ENCODE data around the gene RNASEH1.

Gene RNASEH1

DNA sequence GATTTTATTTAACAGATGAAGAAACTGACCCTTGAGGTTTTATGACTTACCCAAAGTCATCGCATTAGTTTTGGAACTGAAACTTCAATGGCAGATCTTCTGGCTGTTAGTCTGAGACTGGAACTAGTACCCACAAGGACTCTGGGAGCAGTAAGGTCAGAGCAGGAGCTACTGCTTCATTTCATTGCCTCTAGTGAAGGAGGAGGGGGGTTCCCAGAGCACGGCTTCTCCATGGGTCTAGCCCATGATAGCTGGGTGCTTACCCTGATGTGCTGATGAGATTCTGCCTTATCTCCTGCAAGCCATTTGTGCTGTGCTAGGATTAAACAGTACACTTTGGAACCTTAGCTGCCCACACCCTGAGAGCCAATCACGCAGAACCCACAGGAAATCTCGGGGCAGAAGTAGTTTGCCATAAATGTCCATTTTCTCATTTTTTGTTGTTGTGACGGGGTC, 5.4 kb upstream of the RNASEH1 start:
- TF ChIP-seq, protein P1, sequence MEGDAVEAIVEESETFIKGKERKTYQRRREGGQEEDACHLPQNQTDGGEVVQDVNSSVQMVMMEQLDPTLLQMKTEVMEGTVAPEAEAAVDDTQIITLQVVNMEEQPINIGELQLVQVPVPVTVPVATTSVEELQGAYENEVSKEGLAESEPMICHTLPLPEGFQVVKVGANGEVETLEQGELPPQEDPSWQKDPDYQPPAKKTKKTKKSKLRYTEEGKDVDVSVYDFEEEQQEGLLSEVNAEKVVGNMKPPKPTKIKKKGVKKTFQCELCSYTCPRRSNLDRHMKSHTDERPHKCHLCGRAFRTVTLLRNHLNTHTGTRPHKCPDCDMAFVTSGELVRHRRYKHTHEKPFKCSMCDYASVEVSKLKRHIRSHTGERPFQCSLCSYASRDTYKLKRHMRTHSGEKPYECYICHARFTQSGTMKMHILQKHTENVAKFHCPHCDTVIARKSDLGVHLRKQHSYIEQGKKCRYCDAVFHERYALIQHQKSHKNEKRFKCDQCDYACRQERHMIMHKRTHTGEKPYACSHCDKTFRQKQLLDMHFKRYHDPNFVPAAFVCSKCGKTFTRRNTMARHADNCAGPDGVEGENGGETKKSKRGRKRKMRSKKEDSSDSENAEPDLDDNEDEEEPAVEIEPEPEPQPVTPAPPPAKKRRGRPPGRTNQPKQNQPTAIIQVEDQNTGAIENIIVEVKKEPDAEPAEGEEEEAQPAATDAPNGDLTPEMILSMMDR (conservative IDR thresholded peaks at IDR 0.05; ENCODE audit: low read depth) = no peak

DNA sequence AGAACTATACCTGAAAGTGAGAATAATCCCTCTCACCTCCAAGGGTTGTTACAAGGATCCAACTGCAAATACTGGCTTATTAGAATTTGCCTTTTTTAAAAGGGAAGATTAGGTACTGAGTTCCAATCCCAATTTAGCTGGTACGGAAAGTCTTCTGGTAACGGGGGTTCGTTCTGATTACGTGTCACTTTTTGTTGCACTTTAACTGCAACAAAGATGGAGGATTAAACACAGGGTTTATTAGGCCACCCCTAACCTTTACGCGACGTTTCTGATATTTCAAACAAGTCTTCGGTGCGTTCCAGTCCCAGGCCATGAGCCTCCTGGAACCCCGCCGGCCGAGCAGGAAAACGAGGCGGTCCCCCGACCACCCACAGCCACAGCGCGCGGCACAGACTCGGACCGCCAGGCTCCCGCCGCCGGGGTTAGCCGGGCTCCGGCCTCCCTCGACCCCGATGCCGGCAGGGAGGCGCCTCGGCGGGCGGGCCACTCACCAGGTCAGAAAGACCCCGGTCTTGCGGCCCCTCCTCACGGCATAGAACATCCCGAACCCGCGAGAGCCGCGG, 411 bp downstream of the RNASEH1 start:
- peak overlapping the region; percentile 90 for H3K27ac ChIP-seq
- POLR2A ChIA-PET (ENCODE audit: low non-redundant PET) = interaction anchor here (0.6 kb wide), 1 partner anchor 17 kb away, joined by 4 read pairs; the partner anchor contains the start of gene RPS7
- TF ChIP-seq, protein P1 (conservative IDR thresholded peaks at IDR 0.05; ENCODE audit: low read depth) = no peak
- CTCF ChIA-PET = interaction anchor here (0.6 to 1.0 kb wide), 3 partner anchors 27 to 104 kb away, joined by 3 read pairs; no protein-coding TSS in a partner anchor
- peak; percentile 17 for DNase-seq (ENCODE audit: low spot score)

More for the DNA sequence above, 5.4 kb upstream of the RNASEH1 start:
- ChIA-PET CTCF (no interaction called here), POLR2A (ENCODE audit: low non-redundant PET) (no interaction called here)
- H3K27ac ChIP-seq = no peak overlapping the region
- no peak for DNase-seq (ENCODE audit: low spot score)

DNA sequence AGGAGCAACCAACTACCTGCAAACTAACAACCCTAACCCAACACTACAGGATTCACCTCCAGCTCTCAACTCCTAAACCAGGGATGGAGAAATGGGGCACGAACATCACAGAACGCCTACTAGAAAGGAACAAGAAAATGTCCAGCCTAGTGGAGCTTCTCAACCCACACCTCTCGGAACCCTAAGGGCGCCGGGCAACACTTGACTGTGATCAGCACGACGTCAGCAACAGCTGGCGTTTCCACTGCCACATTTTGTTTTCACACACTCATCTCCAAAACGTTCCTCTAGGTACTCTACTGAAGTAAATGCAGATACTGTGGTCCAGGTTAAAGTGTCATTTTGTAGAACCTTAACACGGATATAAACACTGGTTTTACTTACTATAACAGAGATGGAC, 4.2 kb downstream of the RNASEH1 start:
- TF ChIP-seq, protein P1 (conservative IDR thresholded peaks at IDR 0.05; ENCODE audit: low read depth) = no peak
- ChIA-PET POLR2A (ENCODE audit: low non-redundant PET) (interaction anchor here (0.6 kb wide), 1 partner anchor 135 kb away, joined by 8 read pairs; no protein-coding TSS in a partner anchor), CTCF (no interaction called here)
- DNase-seq (ENCODE audit: low spot score) = no peak
- no peak overlapping the region for H3K27ac ChIP-seq

- ChIA-PET CTCF (no interaction called here), POLR2A (ENCODE audit: low non-redundant PET) (no interaction called here)
- DNase-seq (ENCODE audit: low spot score) = no peak
- H3K27ac ChIP-seq = no peak overlapping the region
- TF ChIP-seq, protein P1 (conservative IDR thresholded peaks at IDR 0.05; ENCODE audit: low read depth) = no peak
These were observed 10.2 kb downstream of the RNASEH1 start for GRCh38 chr2:3547915-3548314.

DNA sequence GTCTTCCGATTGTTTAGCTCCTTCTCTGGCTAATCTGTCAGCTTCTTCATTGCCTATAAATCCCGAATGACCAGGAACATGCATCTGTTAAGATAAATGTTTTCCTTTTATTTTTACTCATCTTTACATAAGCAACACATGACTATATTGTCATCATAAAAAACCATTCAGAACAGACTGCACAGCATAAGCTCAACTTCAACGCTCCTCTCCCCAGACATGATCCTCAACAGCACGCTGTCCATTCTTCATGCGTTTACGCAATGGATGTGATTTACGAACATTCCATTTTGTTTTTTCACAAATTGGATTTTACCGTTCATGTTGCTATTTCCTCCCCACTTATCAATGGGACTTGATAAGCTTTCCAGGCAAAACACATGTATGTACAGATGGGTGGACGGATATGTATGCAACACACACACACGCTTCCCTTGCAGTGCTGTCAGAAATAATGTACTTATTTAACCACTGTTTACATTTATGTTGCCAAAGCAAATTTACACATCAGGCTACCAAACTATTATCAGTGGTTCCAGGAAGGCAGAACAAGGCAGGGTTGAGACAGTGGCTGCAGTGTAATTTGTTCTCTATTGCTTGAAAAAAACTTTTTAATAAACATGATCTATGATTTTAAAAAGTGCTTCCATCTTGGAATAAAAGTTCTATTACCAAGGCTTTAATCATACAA, 12.2 kb downstream of the RNASEH1 start:
- ChIA-PET CTCF (no interaction called here), POLR2A (ENCODE audit: low non-redundant PET) (no interaction called here)
- H3K27ac ChIP-seq = no peak overlapping the region
- TF ChIP-seq, protein P1 (conservative IDR thresholded peaks at IDR 0.05; ENCODE audit: low read depth) = no peak
- DNase-seq (ENCODE audit: low spot score) = no peak

GRCh38 chr2:3543023-3543683, 15.0 kb downstream of the RNASEH1 start:
- no peak overlapping the region for H3K27ac ChIP-seq
- DNase-seq (ENCODE audit: low spot score) = no peak
- TF ChIP-seq, protein P1 (conservative IDR thresholded peaks at IDR 0.05; ENCODE audit: low read depth) = no peak
- POLR2A ChIA-PET (ENCODE audit: low non-redundant PET) = no interaction called here
- CTCF ChIA-PET = interaction anchor here (0.7 to 0.8 kb wide), 2 partner anchors 9 to 22 kb away, joined by 4 to 5 read pairs; no protein-coding TSS in a partner anchor

All from RWPE1 (cell line).